ENCODE results near the gene CCDC192. TPM values are rescaled to one million over a fixed set of nuclear protein-coding genes. Genes with fewer than 3 reads are reported as not detected.
A peak's percentile ranks its signal among the peaks of the same experiment; 100 is the strongest.

The CCDC192 gene
- total RNA-seq, 1 donor from 2014 or later: not detected

- Histone ChIP-seq H3K9me3 (ENCODE audit: insufficient read depth, low read depth, low read length) (no peaks in the 10 kb centered on the region), H3K27me3 (ENCODE audit: insufficient read depth, low read length) (no peaks in the 10 kb centered on the region), H3K27ac (ENCODE audit: low read depth, low read length) (peak overlapping the region; percentile 87), H3K4me3 (ENCODE audit: insufficient read depth, low read depth, low read length) (peak overlapping the region; percentile 19), H3K79me2 (ENCODE audit: insufficient read depth, low read length) (no peaks in the 10 kb centered on the region), H3K4me1 (ENCODE audit: insufficient read depth, low read length) (peaks cover 24% of the 10 kb centered on the region), H3K9ac (ENCODE audit: low read length) (peak overlapping the region; percentile 67), H3K36me3 (ENCODE audit: insufficient read depth, low read length) (no peaks in the 10 kb centered on the region), H2AFZ (ENCODE audit: low read depth, low read length) (peak overlapping the region; percentile 31), H4K20me1 (ENCODE audit: insufficient read depth, low read length) (no peaks in the 10 kb centered on the region), H3K4me2 (ENCODE audit: low read length) (peak overlapping the region; percentile 76)
- Mint-ChIP-seq H3K27ac (ENCODE audit: unreplicated experiment) (peak overlapping the region; percentile 97), H3K4me3 (ENCODE audit: unreplicated experiment) (peak overlapping the region; percentile 75), H3K27me3 (ENCODE audit: low read depth, unreplicated experiment) (no peaks in the 10 kb centered on the region), H3K9me3 (ENCODE audit: unreplicated experiment) (peaks cover 3% of the 10 kb centered on the region), H3K36me3 (ENCODE audit: low read depth, unreplicated experiment) (no peaks in the 10 kb centered on the region), H3K4me1 (ENCODE audit: low read depth, unreplicated experiment) (peaks cover 22% of the 10 kb centered on the region)
- DNase-seq (ENCODE audit: low read depth): peak; percentile 91
- TF ChIP-seq CTCF (IDR thresholded peaks at IDR 0.05; ENCODE audit: insufficient read depth, low read depth, low read length) (no peak), EZH2 (IDR thresholded peaks at IDR 0.05; ENCODE audit: insufficient read depth, low read length) (no peak)
- FAIRE-seq: peak; percentile 41
These were observed 110.7 kb downstream of the CCDC192 start for GRCh38 chr5:127813633-127814587.

- Histone ChIP-seq H3K27ac (ENCODE audit: low read depth, low read length) (peak overlapping the region; percentile 87), H3K4me1 (ENCODE audit: insufficient read depth, low read length) (peaks cover 24% of the 10 kb centered on the region), H3K9me3 (ENCODE audit: insufficient read depth, low read depth, low read length) (no peaks in the 10 kb centered on the region), H3K4me2 (ENCODE audit: low read length) (peak overlapping the region; percentile 76), H3K36me3 (ENCODE audit: insufficient read depth, low read length) (no peaks in the 10 kb centered on the region), H4K20me1 (ENCODE audit: insufficient read depth, low read length) (no peaks in the 10 kb centered on the region), H3K4me3 (ENCODE audit: insufficient read depth, low read depth, low read length) (no peak overlapping the region), H3K27me3 (ENCODE audit: insufficient read depth, low read length) (no peaks in the 10 kb centered on the region), H3K79me2 (ENCODE audit: insufficient read depth, low read length) (no peaks in the 10 kb centered on the region), H3K9ac (ENCODE audit: low read length) (peak overlapping the region; percentile 67), H2AFZ (ENCODE audit: low read depth, low read length) (peak overlapping the region; percentile 31)
- DNase-seq (ENCODE audit: low read depth) (no peak), FAIRE-seq (no peak)
- Mint-ChIP-seq H3K27ac (ENCODE audit: unreplicated experiment) (peak overlapping the region; percentile 97), H3K36me3 (ENCODE audit: low read depth, unreplicated experiment) (no peaks in the 10 kb centered on the region), H3K27me3 (ENCODE audit: low read depth, unreplicated experiment) (no peaks in the 10 kb centered on the region), H3K4me3 (ENCODE audit: unreplicated experiment) (no peak overlapping the region), H3K4me1 (ENCODE audit: low read depth, unreplicated experiment) (peaks cover 22% of the 10 kb centered on the region), H3K9me3 (ENCODE audit: unreplicated experiment) (peaks cover 3% of the 10 kb centered on the region)
- TF ChIP-seq CTCF (IDR thresholded peaks at IDR 0.05; ENCODE audit: insufficient read depth, low read depth, low read length): no peak
These were observed 111.4 kb downstream of the CCDC192 start for GRCh38 chr5:127814588-127814973.

All from astrocyte (in vitro differentiated cells and primary cell).